ENCODE results near the gene SLC16A4. TPM values are rescaled to one million over a fixed set of nuclear protein-coding genes. Genes with fewer than 3 reads are reported as not detected.
"Not testable (repeated sequence)": the region's sequence is repeated elsewhere in the genome, so short reads cannot be mapped to it uniquely, and the experiment has no call there.

Gene SLC16A4
- total RNA-seq, 5 donors from 2014 or later (not counting 1 experiment from before 2014, with no cell fraction given), result 0.23 to 0.70 (median 0.35) TPM

DNA sequence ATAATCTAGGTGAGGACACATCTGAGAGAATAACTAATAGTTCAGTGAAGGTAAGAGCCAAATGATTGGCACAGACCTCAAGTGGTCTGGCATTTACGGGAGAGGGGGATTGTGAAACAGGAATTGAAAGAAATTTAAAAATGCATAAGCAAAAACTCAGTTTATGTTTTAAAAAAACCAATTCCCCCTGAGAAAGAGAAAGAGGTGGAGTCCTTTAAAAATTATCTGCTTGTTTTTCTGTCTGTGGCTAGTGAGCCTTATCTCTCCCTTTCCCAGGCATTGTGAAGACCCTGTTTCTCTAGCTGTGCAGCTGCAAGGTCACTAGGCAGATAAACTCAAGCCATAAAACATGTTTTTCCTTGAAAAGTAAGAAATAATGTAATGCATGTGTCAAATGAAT is 22.2 kb upstream of the SLC16A4 start:
- CTCF ChIA-PET, result interaction anchor here (0.6 to 2.3 kb wide), 9 partner anchors 8 to 369 kb away, joined by 3 to 25 read pairs (median 4); partner anchors contain the start of gene RBM15 (in 1 of the 2)
- not testable (repeated sequence) for H3K27me3 Mint-ChIP-seq; H3K27ac ChIP-seq (ENCODE audit: low read length); H3K9me3 ChIP-seq; H3K27me3 ChIP-seq (replicated peaks in 1 of 2; ENCODE audit: control insufficient read depth in 2 of 2, extremely low read depth in 1 of 2, insufficient read depth in 2 of 2, low read length in 1 of 2); ATAC-seq (replicated peaks in 1 of 4); H3K4me1 ChIP-seq (ENCODE audit: control insufficient read depth in 1 of 2, extremely low read depth in 1 of 2, insufficient read depth in 2 of 2, low read length in 2 of 2); H3K4me3 Mint-ChIP-seq; H3K9me3 Mint-ChIP-seq; H3K27ac Mint-ChIP-seq; DNase-seq; H3K4me3 ChIP-seq (ENCODE audit: control insufficient read depth in 1 of 2, extremely low read depth in 1 of 2, low read length in 1 of 2); H3K36me3 Mint-ChIP-seq; H3K36me3 ChIP-seq (ENCODE audit: control insufficient read depth in 2 of 2, extremely low read depth in 1 of 2, insufficient read depth in 1 of 2, low read length in 1 of 2)
- POLR2A ChIA-PET, result interaction anchor here in 1 of 2 donors (0.5 kb wide), 1 partner anchor 46 kb away, joined by 4 read pairs; no protein-coding TSS in a partner anchor
- H3K4me1 Mint-ChIP-seq, result peaks cover 10 to 18% (median 14%) of the 10 kb centered on the region in 3 donors
- no CpG with 5 or more reads among the region's 1 CpG for WGBS (ENCODE audit: insufficient coverage)

- ChIA-PET CTCF (interaction anchor here (0.6 to 2.4 kb wide), 12 partner anchors 8 to 369 kb away, joined by 3 to 25 read pairs (median 4); partner anchors contain the start of gene RBM15 (in 1 of the 2)), POLR2A (interaction anchor here in 1 of 2 donors (0.5 kb wide), 1 partner anchor 47 kb away, joined by 4 read pairs; no protein-coding TSS in a partner anchor)
- peak; percentile 29 to 44 (median 38) for ATAC-seq (replicated peaks in 1 of 4)
- 24% methylated on average over 3 of the region's 4 CpGs for WGBS (ENCODE audit: insufficient coverage)
- Mint-ChIP-seq H3K27ac (peak overlapping the region in 1 of 2 donors; percentile 64), H3K27me3 (no peaks in the 10 kb centered on the region), H3K4me3 (no peak overlapping the region), H3K4me1 (peaks cover 15 to 23% (median 19%) of the 10 kb centered on the region in 3 donors), H3K36me3 (no peaks in the 10 kb centered on the region), H3K9me3 (no peaks in the 10 kb centered on the region)
- no peaks in the 10 kb centered on the region for H3K9me3 ChIP-seq
- no peaks in the 10 kb centered on the region for H3K36me3 ChIP-seq (ENCODE audit: control insufficient read depth in 2 of 2, extremely low read depth in 1 of 2, insufficient read depth in 1 of 2, low read length in 1 of 2)
- H3K4me1 ChIP-seq (ENCODE audit: control insufficient read depth in 1 of 2, extremely low read depth in 1 of 2, insufficient read depth in 2 of 2, low read length in 2 of 2), result peaks cover 5 to 7% of the 10 kb centered on the region in 2 experiments
- DNase-seq, result peak; percentile 8 to 74 (median 49)
- no peak overlapping the region for H3K4me3 ChIP-seq (ENCODE audit: control insufficient read depth in 1 of 2, extremely low read depth in 1 of 2, low read length in 1 of 2)
- H3K27me3 ChIP-seq (replicated peaks in 1 of 2; ENCODE audit: control insufficient read depth in 2 of 2, extremely low read depth in 1 of 2, insufficient read depth in 2 of 2, low read length in 1 of 2), result no peaks in the 10 kb centered on the region
- no peak overlapping the region for H3K27ac ChIP-seq (ENCODE audit: low read length)
These were observed 21.8 kb upstream of the SLC16A4 start for GRCh38 chr1:110412576-110412975.

GRCh38 chr1:110411173-110411735 is 20.4 kb upstream of the SLC16A4 start:
- Histone ChIP-seq H3K4me1 (ENCODE audit: control insufficient read depth in 1 of 2, extremely low read depth in 1 of 2, insufficient read depth in 2 of 2, low read length in 2 of 2) (peaks cover 9 to 13% of the 10 kb centered on the region in 2 experiments), H3K27ac (ENCODE audit: low read length) (no peak overlapping the region), H3K36me3 (ENCODE audit: control insufficient read depth in 2 of 2, extremely low read depth in 1 of 2, insufficient read depth in 1 of 2, low read length in 1 of 2) (no peaks in the 10 kb centered on the region), H3K9me3 (no peaks in the 10 kb centered on the region), H3K27me3 (replicated peaks in 1 of 2; ENCODE audit: control insufficient read depth in 2 of 2, extremely low read depth in 1 of 2, insufficient read depth in 2 of 2, low read length in 1 of 2) (no peaks in the 10 kb centered on the region), H3K4me3 (ENCODE audit: control insufficient read depth in 1 of 2, extremely low read depth in 1 of 2, low read length in 1 of 2) (no peak overlapping the region)
- no peaks in the 10 kb centered on the region for H3K36me3 Mint-ChIP-seq
- H3K4me3 Mint-ChIP-seq, result no peak overlapping the region
- CTCF ChIA-PET, result interaction anchor here (0.6 to 2.4 kb wide), 11 partner anchors 13 to 1106 kb away, joined by 3 to 25 read pairs (median 4); partner anchors contain the start of gene RBM15 (in 1 of the 2)
- WGBS (ENCODE audit: insufficient coverage), result 100% methylated on average over 3 of the region's 7 CpGs
- DNase-seq (no peak), ATAC-seq (replicated peaks in 1 of 4) (no peak)
- no peak overlapping the region for H3K27ac Mint-ChIP-seq
- POLR2A ChIA-PET, result interaction anchor here in 1 of 2 donors (0.6 kb wide), 1 partner anchor 7 kb away, joined by 3 read pairs; no protein-coding TSS in a partner anchor
- no peaks in the 10 kb centered on the region for H3K27me3 Mint-ChIP-seq
- peaks cover 26 to 27% (median 27%) of the 10 kb centered on the region in 3 donors for H3K4me1 Mint-ChIP-seq
- H3K9me3 Mint-ChIP-seq, result no peaks in the 10 kb centered on the region

DNA sequence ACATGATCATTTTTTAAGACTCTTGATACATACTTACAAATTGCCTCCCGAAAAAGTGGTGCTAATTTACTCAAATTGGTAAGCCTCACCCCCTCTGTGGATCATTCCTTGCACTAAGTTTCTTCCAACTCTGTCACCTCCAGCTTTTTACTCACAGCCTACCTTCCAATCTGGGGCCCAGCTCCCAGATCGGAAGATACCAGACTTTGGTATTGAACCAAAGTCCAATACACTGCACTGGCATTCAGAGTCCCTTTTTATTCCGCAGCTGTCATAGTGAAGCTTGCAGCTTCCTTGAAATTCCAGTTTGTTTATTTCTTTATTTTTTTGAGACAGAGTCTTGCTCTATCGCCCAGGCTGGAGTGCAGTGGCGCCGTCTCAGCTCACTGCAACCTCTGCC is 18.5 kb upstream of the SLC16A4 start:
- DNase-seq (no peak), ATAC-seq (replicated peaks in 1 of 4) (no peak)
- no peak overlapping the region for H3K4me3 ChIP-seq (ENCODE audit: control insufficient read depth in 1 of 2, extremely low read depth in 1 of 2, low read length in 1 of 2)
- peaks cover 27 to 32% (median 31%) of the 10 kb centered on the region in 3 donors for H3K4me1 Mint-ChIP-seq
- peaks cover 2% of the 10 kb centered on the region for H3K36me3 Mint-ChIP-seq
- no peaks in the 10 kb centered on the region for H3K27me3 ChIP-seq (replicated peaks in 1 of 2; ENCODE audit: control insufficient read depth in 2 of 2, extremely low read depth in 1 of 2, insufficient read depth in 2 of 2, low read length in 1 of 2)
- H3K36me3 ChIP-seq (ENCODE audit: control insufficient read depth in 2 of 2, extremely low read depth in 1 of 2, insufficient read depth in 1 of 2, low read length in 1 of 2), result peaks cover 0 to 5% of the 10 kb centered on the region in 2 donors
- no peaks in the 10 kb centered on the region for H3K27me3 Mint-ChIP-seq
- no peaks in the 10 kb centered on the region for H3K9me3 Mint-ChIP-seq
- peak overlapping the region in 2 of 3 donors; percentile 43 to 98 for H3K4me3 Mint-ChIP-seq
- no peaks in the 10 kb centered on the region for H3K9me3 ChIP-seq
- 96% methylated on average over 5 of the region's 6 CpGs for WGBS (ENCODE audit: insufficient coverage)
- peaks cover 16 to 19% of the 10 kb centered on the region in 2 experiments for H3K4me1 ChIP-seq (ENCODE audit: control insufficient read depth in 1 of 2, extremely low read depth in 1 of 2, insufficient read depth in 2 of 2, low read length in 2 of 2)
- H3K27ac ChIP-seq (ENCODE audit: low read length), result no peak overlapping the region
- H3K27ac Mint-ChIP-seq, result peak overlapping the region in 1 of 2 donors; percentile 31
- ChIA-PET CTCF (interaction anchor here (0.6 to 2.6 kb wide), 9 partner anchors 10 to 716 kb away, joined by 3 to 25 read pairs (median 8); partner anchors contain the start of gene RBM15 (in 1 of the 2)), POLR2A (interaction anchor here (0.6 to 1.3 kb wide), 6 partner anchors 10 to 1236 kb away, joined by 3 to 6 read pairs (median 5); partner anchors contain the start of gene RBM15 (in 1 of the 2))

GRCh38 chr1:110408488-110408887 is 17.7 kb upstream of the SLC16A4 start:
- ChIA-PET CTCF (interaction anchor here (0.6 to 2.6 kb wide), 10 partner anchors 52 to 577 kb away, joined by 3 to 25 read pairs (median 4); partner anchors contain the start of gene RBM15 (in 1 of the 2)), POLR2A (interaction anchor here in 1 of 2 donors (0.6 to 1.3 kb wide), 2 partner anchors 57 to 70 kb away, joined by 3 to 5 read pairs; partner anchors contain the start of gene RBM15)
- no peaks in the 10 kb centered on the region for H3K27me3 Mint-ChIP-seq
- no CpG with 5 or more reads among the region's 8 CpGs for WGBS (ENCODE audit: insufficient coverage)
- H3K4me1 ChIP-seq (ENCODE audit: control insufficient read depth in 1 of 2, extremely low read depth in 1 of 2, insufficient read depth in 2 of 2, low read length in 2 of 2), result peaks cover 16 to 19% of the 10 kb centered on the region in 2 experiments
- DNase-seq, result no peak
- peaks cover 27 to 34% (median 34%) of the 10 kb centered on the region in 3 donors for H3K4me1 Mint-ChIP-seq
- peaks cover 7% of the 10 kb centered on the region for H3K36me3 Mint-ChIP-seq
- H3K27me3 ChIP-seq (replicated peaks in 1 of 2; ENCODE audit: control insufficient read depth in 2 of 2, extremely low read depth in 1 of 2, insufficient read depth in 2 of 2, low read length in 1 of 2), result no peaks in the 10 kb centered on the region
- H3K9me3 ChIP-seq, result no peaks in the 10 kb centered on the region
- H3K27ac ChIP-seq (ENCODE audit: low read length), result no peak overlapping the region
- H3K9me3 Mint-ChIP-seq, result no peaks in the 10 kb centered on the region
- peak overlapping the region in 1 of 2 donors; percentile 92 for H3K4me3 ChIP-seq (ENCODE audit: control insufficient read depth in 1 of 2, extremely low read depth in 1 of 2, low read length in 1 of 2)
- H3K36me3 ChIP-seq (ENCODE audit: control insufficient read depth in 2 of 2, extremely low read depth in 1 of 2, insufficient read depth in 1 of 2, low read length in 1 of 2), result peaks cover 0 to 12% of the 10 kb centered on the region in 2 donors
- peak overlapping the region; percentile 97 to 100 (median 98) for H3K4me3 Mint-ChIP-seq
- ATAC-seq (replicated peaks in 1 of 4), result no peak
- H3K27ac Mint-ChIP-seq, result peak overlapping the region; percentile 31 to 99
